MCF 10A (cell line): ENCODE results near the gene MRPL36. TPM values are rescaled to one million over a fixed set of nuclear protein-coding genes. Genes with fewer than 3 reads are reported as not detected.
A peak's percentile ranks its signal among the peaks of the same experiment; 100 is the strongest.

Experiments used
- BruUV-seq: library from RNA; stranded (reverse); fragments of 400-500 nt; replicated peaks from 2 replicates; lab custom pipeline; 2021; lab: Mats Ljungman, UMichigan
- CTCF ChIA-PET: fragments of 300-600 bp; sonication (Branson Sonifier 250); formaldehyde crosslinking; extraction: SDS; loops from one replicate; lab custom pipeline; 2021; ENCODE audit warnings: antibody characterized with exemption, inconsistent platforms; lab: Yijun Ruan, JAX
- POLR2A ChIA-PET: fragments of 300-600, 350-650 bp; sonication (Branson Sonifier 250); formaldehyde crosslinking; extraction: SDS; loops from one replicate; lab custom pipeline; 2020; ENCODE audit warnings: antibody characterized with exemption, inconsistent platforms; lab: Yijun Ruan, JAX
- DNase-seq: peaks from one replicate; pipeline ENCODE4 v3.0.0-alpha.2; 2018; ENCODE audit not compliant: unreplicated experiment
- H3K27ac Mint-ChIP-seq: one replicate; pipeline ENCODE4 v1.8.0; 2022; ENCODE audit warnings: mild to moderate bottlenecking, low read depth, mixed read lengths; ENCODE audit not compliant: unreplicated experiment
- H3K27me3 Mint-ChIP-seq: one replicate; pipeline ENCODE4 v1.8.0; 2022; ENCODE audit warnings: mixed read lengths; ENCODE audit not compliant: insufficient read depth, unreplicated experiment
- H3K36me3 Mint-ChIP-seq: one replicate; pipeline ENCODE4 v1.8.0; 2022; ENCODE audit warnings: mild to moderate bottlenecking, moderate library complexity, mixed read lengths; ENCODE audit not compliant: insufficient read depth, unreplicated experiment
- H3K4me1 Mint-ChIP-seq: one replicate; pipeline ENCODE4 v1.8.0; 2022; ENCODE audit warnings: mixed read lengths; ENCODE audit not compliant: insufficient read depth, unreplicated experiment
- H3K4me3 Mint-ChIP-seq: one replicate; pipeline ENCODE4 v1.8.0; 2022; ENCODE audit warnings: mild to moderate bottlenecking, moderate library complexity, mixed read lengths; ENCODE audit not compliant: unreplicated experiment
- H3K9me3 Mint-ChIP-seq: one replicate; pipeline ENCODE4 v1.8.0; 2022; ENCODE audit warnings: mixed read lengths; ENCODE audit not compliant: unreplicated experiment
- CTCF ChIP-seq: fragments of 200-600 bp; IDR thresholded peaks from one replicate; pipeline ENCODE4 v1.8.0; 2022; ENCODE audit warnings: antibody characterized with exemption, mild to moderate bottlenecking; ENCODE audit not compliant: unreplicated experiment
- intact Hi-C: fragments of 100-400 bp; cut with micrococcal nuclease; formaldehyde crosslinking; loops from 2 replicates; pipeline ENCODE4 v1.14.1; 2022
- total RNA-seq: library from RNA; stranded (reverse); gene quantifications from 2 replicates; pipeline ENCODE4 v1.2.3, GENCODE V29; 2022

The MRPL36 gene
- total RNA-seq, 1 experiment from 2014 or later = 101 TPM

DNA sequence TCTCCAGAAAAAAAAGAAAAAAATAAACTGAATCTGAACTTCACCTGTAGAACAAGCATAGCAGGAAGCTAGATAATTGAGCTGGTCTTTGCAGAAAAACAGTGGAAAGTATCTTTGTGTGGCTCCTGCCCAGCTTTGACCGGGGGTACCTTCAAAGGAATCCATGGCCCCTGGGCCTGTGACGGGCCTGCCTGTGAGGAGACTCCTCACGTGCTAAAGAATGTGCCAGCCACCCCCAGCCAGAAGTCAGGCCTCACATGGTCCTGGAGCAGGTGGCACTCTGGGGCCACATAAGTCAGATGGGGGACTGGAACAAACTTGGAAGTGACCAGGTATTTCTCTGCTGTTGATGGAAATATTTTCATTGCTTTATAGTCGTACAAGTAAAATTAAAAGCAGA is 5.7 kb upstream of the MRPL36 start:
- no peak overlapping the region for H3K27ac Mint-ChIP-seq
- CTCF ChIA-PET = no interaction called here

GRCh38 chr5:1804001-1804690 is 4.5 kb upstream of the MRPL36 start:
- POLR2A ChIA-PET = interaction anchor here (0.6 to 6.8 kb wide), 3 partner anchors 13 to 132 kb away, joined by 3 to 131 read pairs (median 4); partner anchors contain the start of gene IRX4
- no peak for TF ChIP-seq CTCF
- H3K27ac Mint-ChIP-seq = no peak overlapping the region
- peaks cover 63% of the 10 kb centered on the region for H3K36me3 Mint-ChIP-seq
- CTCF ChIA-PET = no interaction called here
- no peaks in the 10 kb centered on the region for H3K27me3 Mint-ChIP-seq
- BruUV-seq = no TSS peak
- intact Hi-C loops = no loop called here
- H3K9me3 Mint-ChIP-seq = no peaks in the 10 kb centered on the region
- no peak for DNase-seq
- no peak overlapping the region for H3K4me3 Mint-ChIP-seq
- H3K4me1 Mint-ChIP-seq = peaks cover 28% of the 10 kb centered on the region

More for the DNA sequence above, 5.7 kb upstream of the MRPL36 start:
- peaks cover 66% of the 10 kb centered on the region for H3K36me3 Mint-ChIP-seq
- intact Hi-C loops = no loop called here
- H3K4me1 Mint-ChIP-seq = peaks cover 28% of the 10 kb centered on the region
- H3K4me3 Mint-ChIP-seq = no peak overlapping the region
- DNase-seq = no peak
- H3K27me3 Mint-ChIP-seq = no peaks in the 10 kb centered on the region
- no TSS peak for BruUV-seq
- POLR2A ChIA-PET = no interaction called here
- no peak for TF ChIP-seq CTCF
- H3K9me3 Mint-ChIP-seq = no peaks in the 10 kb centered on the region

GRCh38 chr5:1803192-1803591 is 3.6 kb upstream of the MRPL36 start:
- BruUV-seq = no TSS peak
- DNase-seq = no peak
- CTCF ChIA-PET = interaction anchor here (0.7 to 1.1 kb wide), 2 partner anchors 146 to 236 kb away, joined by 3 to 4 read pairs; no protein-coding TSS in a partner anchor
- POLR2A ChIA-PET = interaction anchor here (1.0 to 6.8 kb wide), 4 partner anchors 59 to 171 kb away, joined by 3 to 131 read pairs (median 6); partner anchors contain the start of gene IRX4
- Mint-ChIP-seq H3K27me3 (no peaks in the 10 kb centered on the region), H3K4me3 (peak overlapping the region; percentile 98), H3K4me1 (peaks cover 29% of the 10 kb centered on the region), H3K27ac (peak overlapping the region; percentile 97), H3K9me3 (no peaks in the 10 kb centered on the region), H3K36me3 (peaks cover 61% of the 10 kb centered on the region)
- intact Hi-C loops = no loop called here
- TF ChIP-seq CTCF = no peak

DNA sequence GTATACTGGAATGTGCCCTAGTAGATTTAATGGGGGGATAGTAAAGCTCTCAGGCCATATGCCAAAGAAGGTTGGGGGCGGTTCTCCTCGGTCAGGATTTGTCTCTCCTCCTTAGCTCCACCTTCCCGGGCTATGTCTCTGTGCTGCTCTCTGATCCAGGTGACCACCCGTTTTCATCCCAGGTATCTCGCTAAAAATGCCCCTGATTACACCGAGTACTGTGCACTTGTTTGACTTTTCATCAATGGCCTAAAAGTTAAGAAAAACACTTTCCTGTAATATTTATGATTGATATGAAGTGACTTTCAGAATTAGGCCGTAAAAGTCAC is 2.3 kb upstream of the MRPL36 start:
- TF ChIP-seq CTCF = no peak
- ChIA-PET CTCF (interaction anchor here (0.5 to 0.9 kb wide), 4 partner anchors 11 to 945 kb away, joined by 3 read pairs; no protein-coding TSS in a partner anchor), POLR2A (interaction anchor here (0.7 to 6.8 kb wide), 8 partner anchors 9 to 185 kb away, joined by 3 to 131 read pairs (median 4); partner anchors contain the start of gene IRX4)
- Mint-ChIP-seq H3K4me3 (peak overlapping the region; percentile 98), H3K27me3 (no peaks in the 10 kb centered on the region), H3K9me3 (no peaks in the 10 kb centered on the region), H3K36me3 (peaks cover 60% of the 10 kb centered on the region), H3K4me1 (peaks cover 29% of the 10 kb centered on the region), H3K27ac (peak overlapping the region; percentile 97)
- no TSS peak for BruUV-seq
- intact Hi-C loops = loop anchor here (2.0 kb wide), 1 partner anchor 83 kb away; no protein-coding TSS in a partner anchor
- peak; percentile 26 for DNase-seq
